Fibroblast of skin of left quadriceps (primary cell): ENCODE results near the gene CCDC127.
"Not testable (repeated sequence)": the region's sequence is repeated elsewhere in the genome, so short reads cannot be mapped to it uniquely, and the experiment has no call there.

Experiments used
- DNase-seq, 2 experiments: peaks; one replicate each; pipeline ENCODE4 v3.0.0-alpha.2; 2013; ENCODE audit warnings: low read depth in 2 of 2

Gene CCDC127

DNA sequence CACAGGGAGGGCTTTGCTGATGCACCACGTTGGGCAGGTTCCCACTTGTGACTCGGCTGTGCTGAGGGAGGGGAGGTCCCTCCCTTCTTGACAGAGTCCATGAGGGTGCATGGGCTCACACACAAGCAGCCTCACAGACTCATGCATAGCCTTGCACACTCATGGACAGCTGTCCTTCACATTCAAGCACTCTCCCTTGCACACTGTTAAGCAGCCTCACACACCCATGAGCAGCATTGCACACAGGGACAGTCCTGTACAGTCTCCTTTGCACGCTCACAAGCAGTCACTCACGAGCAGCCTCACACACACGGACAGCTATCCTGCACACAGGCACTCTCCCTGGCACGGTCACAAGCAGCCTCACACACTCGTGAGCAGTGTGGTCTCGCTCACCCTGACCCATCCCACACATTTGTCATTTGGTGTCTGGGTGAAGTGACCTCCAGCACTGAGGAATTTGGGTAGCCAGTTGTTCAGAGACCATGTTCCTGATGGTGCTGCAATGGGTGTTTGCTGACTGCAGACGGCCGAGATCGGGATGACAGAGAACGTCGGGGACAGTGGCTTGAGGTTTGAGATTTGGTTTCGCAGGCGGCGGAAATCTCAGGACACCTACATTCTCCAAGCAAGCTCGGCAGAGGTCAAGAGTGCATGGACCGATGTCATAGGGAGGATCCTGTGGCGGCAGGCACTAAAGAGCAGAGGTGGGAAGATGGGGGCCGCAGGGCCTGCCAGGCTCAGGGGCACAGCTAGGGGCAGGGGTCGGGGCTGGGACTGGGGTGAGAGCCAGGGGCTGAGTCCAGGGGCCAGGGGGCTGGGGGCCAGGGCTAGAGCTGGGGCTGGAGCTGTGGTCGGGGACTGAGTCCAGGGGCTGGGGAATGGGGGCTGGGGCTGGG lies 44.3 kb downstream of the CCDC127 start:
- no peak for DNase-seq

DNA sequence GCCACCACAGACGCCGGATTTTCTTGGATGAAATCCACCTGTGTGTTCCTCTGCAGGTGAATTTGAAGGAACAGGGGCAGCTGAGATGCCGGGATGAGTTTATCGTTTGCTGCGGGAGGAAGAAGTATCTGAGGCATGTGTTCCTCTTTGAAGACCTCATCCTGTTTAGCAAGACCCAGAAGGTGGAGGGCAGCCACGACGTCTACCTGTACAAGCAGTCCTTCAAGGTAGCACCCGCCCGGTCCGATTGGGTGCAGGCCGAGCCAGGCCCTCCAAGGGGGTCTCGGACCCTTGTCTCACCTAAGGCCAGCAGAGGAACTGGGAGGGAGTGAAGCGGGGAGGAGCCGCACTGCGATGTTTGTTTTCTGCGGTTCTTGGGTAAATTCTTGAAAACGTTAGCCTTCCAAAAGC lies 45.1 kb downstream of the CCDC127 start:
- DNase-seq: no peak

DNA sequence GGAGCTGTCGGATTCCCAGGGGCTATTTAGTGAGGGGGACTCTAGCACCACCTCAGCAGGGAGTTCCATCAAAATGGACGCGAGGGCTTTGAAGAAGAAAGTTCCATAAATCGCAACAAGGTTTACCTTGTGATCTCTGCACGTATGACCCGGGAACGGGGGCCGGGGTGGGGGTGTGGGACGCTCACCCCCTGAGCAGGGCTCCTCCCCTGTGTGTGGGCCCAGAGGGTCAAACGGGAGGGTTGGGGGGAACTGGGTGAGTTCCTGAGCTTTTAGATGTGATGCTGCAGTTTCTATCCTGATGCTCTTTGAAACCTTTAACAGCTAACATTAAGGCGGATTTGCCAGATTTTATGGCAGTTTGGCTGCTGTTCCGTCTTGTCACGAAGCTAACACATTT lies 45.5 kb downstream of the CCDC127 start:
- no peak for DNase-seq

- no peak for DNase-seq
Observed at GRCh38 chr5:171801-172331, 46.1 kb downstream of the CCDC127 start.

- no peak for DNase-seq
Observed at GRCh38 chr5:170971-171800, 46.8 kb downstream of the CCDC127 start.

GRCh38 chr5:169728-170094 lies 48.2 kb downstream of the CCDC127 start:
- DNase-seq: no peak

GRCh38 chr5:169071-169727 lies 48.8 kb downstream of the CCDC127 start:
- DNase-seq: no peak

DNA sequence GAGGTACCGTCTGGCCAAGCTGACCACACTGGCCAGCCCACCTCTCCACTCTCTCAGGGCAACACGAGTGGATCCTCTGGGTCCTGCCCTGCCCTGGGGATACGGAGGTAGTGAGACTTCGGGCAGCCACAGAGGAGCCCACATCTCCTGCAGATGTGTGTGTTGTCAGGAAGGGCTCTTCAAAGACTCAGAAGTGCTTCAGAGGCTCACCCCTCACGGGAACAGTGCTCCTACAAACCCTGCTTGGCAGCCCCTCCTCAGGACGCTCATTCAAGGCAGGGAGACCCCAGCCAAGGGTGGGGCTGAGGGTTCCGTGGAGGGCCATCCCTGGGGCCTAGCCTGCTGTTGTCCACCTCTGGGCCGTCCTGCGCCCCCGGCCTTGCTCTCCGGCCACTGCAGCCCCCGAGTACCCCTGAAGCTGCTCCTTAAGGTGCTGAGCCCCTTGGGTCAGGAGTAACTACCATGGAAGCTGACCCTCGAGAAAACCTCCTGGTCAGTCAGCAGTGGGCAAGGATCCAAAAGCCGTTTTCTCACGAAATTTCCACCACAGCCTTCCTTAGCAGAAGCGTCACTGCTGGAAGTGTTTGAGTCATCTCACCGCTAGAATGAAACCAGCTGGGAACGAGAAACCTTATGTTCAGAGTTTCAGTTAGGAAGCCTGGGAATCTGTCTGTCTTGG lies 49.8 kb downstream of the CCDC127 start:
- peak; percentile 89 to 90 for DNase-seq

GRCh38 chr5:167511-167910 lies 50.4 kb downstream of the CCDC127 start:
- DNase-seq: no peak

GRCh38 chr5:166441-167372 lies 51.2 kb downstream of the CCDC127 start:
- no peak for DNase-seq

- DNase-seq: not testable (repeated sequence)
Observed at GRCh38 chr5:164783-165182, 53.2 kb downstream of the CCDC127 start.

DNA sequence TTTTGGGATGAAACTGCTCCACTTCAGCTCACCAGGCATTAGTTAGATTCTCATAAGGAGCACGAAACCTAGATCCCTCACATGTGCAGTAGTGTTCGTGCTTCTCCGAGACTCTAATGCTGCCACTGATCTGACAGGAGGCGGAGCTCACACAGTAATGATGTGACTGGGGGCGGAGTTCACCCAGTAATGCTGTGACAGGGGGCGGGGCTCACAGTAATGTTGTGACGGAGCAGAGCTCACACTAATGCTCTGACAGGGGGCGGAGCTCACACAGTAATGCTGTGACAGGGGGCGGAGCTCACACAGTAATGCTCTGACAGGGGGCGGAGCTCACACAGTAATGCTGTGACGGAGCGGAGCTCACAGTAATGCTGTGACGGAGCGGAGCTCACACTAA lies 53.7 kb downstream of the CCDC127 start:
- no peak for DNase-seq

- DNase-seq: no peak
Observed at GRCh38 chr5:163841-164240, 54.1 kb downstream of the CCDC127 start.

DNA sequence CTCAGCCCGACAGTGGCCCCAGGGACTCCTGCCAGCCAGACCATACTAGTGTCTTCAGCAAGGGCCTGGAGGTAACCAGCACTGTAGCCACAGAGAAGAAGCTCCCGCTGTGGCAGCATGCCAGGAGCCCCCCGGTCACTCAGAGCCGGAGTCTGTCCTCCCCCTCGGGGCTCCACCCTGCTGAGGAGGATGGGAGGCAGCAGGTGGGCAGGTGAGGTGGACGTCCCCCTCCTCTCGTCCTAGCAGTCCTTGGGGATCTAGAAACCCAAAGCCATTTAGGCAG lies 54.7 kb downstream of the CCDC127 start:
- no peak for DNase-seq

DNA sequence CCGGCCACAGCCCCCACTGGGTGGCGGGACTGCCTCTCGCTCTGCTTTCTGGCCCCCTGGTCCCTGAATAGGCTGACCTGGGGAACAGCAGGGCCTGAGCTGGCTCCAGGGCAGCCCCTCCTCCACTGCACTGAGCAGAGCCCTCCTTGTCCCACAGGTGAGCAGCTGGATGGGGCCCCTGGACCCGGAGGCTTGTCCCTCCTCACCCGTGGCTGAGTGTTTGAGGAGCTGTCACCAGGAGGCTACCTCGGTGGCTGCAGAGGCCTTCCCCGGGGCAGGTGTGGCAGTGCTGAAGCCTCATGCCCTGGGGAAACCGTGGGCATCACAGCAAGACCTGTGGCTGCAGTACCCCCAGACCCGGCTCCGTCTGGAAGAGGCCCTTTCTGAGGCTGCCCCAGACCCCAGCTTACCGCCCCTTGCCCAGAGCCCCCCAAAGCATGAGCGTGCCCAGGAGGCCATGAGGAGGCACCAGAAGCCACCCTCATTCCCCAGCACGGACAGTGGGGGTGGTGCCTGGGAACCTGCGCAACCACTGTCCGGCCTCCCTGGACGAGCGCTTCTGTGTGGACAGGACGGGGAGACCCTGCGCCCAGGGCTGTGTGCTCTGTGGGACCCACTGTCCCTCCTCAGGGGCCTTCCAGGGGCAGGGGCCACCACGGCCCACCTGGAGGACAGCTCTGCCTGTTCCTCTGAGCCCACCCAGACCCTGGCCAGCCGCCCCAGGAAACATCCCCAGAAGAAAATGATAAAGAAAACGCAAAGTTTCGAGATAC lies 55.2 kb downstream of the CCDC127 start:
- DNase-seq: no peak

DNA sequence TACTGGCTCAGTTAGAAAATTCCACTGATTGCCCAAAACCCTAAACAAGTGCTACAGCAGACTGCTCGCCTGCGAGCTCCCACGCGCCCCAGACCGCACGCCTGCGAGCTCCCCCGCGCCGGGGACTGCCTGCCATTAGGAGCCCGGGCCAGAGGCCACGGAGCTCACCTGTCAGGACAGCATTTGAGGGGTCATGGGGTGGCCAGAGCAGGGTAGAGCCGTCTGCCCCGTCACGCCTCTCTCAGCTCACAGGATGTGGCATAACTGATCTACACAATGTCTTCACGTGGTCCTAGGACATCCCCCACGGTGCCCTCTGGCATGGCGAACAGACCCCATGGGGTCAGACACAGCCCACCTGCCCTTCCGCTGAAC lies 55.8 kb downstream of the CCDC127 start:
- DNase-seq: no peak

GRCh38 chr5:161803-162110 lies 56.2 kb downstream of the CCDC127 start:
- no peak for DNase-seq

DNA sequence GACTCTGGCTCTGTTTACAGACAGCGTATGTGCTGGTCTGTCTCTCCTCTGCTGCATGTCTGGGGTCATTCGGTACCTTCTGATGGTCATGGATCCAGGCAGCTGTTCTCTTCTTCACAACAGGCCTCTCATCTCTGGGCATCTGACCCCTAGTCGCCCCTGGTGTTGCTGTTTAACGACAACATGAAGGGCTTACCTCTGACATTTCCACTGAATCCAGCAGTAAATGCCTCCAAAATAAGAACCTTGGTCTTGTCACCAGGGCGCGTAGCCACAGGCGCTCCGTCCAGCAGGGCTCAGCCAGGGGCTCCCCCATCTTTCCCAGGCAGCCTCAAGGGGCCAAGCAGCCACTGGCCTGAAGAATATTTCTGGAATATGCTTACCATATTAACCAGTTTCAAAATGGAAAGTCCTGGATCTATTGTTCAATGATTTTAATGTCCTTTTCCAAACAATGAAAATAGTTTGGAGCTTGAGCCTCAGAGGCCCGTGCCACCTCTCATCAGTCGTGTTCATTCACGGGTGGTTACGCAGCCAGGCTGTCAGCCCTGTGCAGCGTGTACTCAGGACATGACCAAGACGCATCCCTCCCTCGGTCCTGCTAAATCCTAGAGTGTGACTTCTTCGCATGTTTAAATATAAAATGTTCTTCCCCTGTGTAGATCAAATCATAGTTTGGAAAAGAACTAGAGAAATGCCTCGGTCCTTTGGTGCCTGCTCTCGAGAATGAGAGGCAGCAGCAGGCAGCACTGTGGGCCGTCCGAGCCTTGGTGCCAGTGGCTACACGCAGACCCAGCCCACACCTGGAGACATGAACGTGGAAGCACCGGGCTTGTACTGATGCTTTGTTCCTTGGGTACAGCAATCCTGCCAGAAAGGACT lies 56.8 kb downstream of the CCDC127 start:
- no peak for DNase-seq

DNA sequence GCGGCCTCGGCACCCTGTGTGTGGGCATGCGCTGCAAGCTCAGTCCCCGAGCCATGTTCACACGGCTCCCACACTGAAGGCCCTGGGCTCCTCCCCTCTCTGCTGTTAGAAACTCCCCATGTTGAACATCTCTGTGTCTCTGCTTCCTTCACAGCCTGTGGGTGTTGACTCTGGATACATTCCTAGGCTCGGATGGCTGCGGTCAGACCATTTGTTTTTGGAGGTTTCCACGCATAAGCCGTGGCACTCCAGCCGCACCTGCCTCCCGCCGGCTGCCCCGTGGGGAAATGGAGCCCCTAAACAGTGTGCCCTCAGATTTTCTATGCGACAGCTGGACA lies 57.8 kb downstream of the CCDC127 start:
- no peak for DNase-seq
